SK-N-SH (cell line): ENCODE results near the gene APOC3. TPM values are rescaled to one million over a fixed set of nuclear protein-coding genes. Genes with fewer than 3 reads are reported as not detected.

Experiments used
- CTCF ChIA-PET: fragments of 300-600, 350-600 bp; formaldehyde crosslinking; extraction: SDS; loops from one replicate; lab custom pipeline; 2021; lab: Yijun Ruan, JAX
- POLR2A ChIA-PET: fragments of 350-600 bp; sonication (Branson Sonifier 250); formaldehyde crosslinking; extraction: SDS; loops from one replicate; lab custom pipeline; 2020; ENCODE audit warnings: antibody characterized with exemption, inconsistent platforms; lab: Yijun Ruan, JAX
- DNase-seq: peaks from one replicate; pipeline ENCODE4 v3.0.0; 2012
- H2AFZ ChIP-seq: fragments of 200-600 bp; sonication (generic); 2 replicates; pipeline ENCODE4 v1.8.1; 2016; ENCODE audit warnings: antibody characterized with exemption, mild to moderate bottlenecking, low read depth
- H3F3A ChIP-seq: fragments of 200-600 bp; sonication (generic); replicated peaks from 2 replicates; pipeline ENCODE3; 2016; ENCODE audit warnings: antibody characterized with exemption, mild to moderate bottlenecking; ENCODE audit not compliant: insufficient read depth
- H3K27ac ChIP-seq, 2 experiments: fragments of 200-500 bp in 1 of 2; fragments of 200-600 bp in 1 of 2; sonication (Bioruptor generic) in 1 of 2; sonication (generic), shearing (Covaris generic) in 1 of 2; 2 replicates each; pipeline versions ENCODE4 v1.5.1 to v1.6.1; 2014 to 2016; ENCODE audit warnings: low read depth in 2 of 2, inconsistent platforms in 1 of 2, low read length in 1 of 2, mild to moderate bottlenecking in 1 of 2, mixed read lengths in 1 of 2
- H3K27me3 ChIP-seq: fragments of 200-600 bp; sonication (generic), shearing (Covaris generic); 2 replicates; pipeline ENCODE4 v1.6.1; 2016; ENCODE audit warnings: mixed run types; ENCODE audit not compliant: insufficient read depth
- H3K36me3 ChIP-seq, 2 experiments: fragments of 200-500 bp in 1 of 2; fragments of 200-600 bp in 1 of 2; sonication (Bioruptor generic) in 1 of 2; sonication (generic) in 1 of 2; replicated peaks in 1 of 2; 2 replicates each; pipeline versions ENCODE3 to v1.5.1; 2014 to 2016; ENCODE audit warnings: low read length in 1 of 2, mild to moderate bottlenecking in 1 of 2; ENCODE audit not compliant: insufficient read depth in 2 of 2, control insufficient read depth in 1 of 2
- H3K4me1 ChIP-seq, 2 experiments: fragments of 200-500 bp in 1 of 2; fragments of 200-600 bp in 1 of 2; sonication (Bioruptor generic) in 1 of 2; sonication (generic), shearing (Covaris generic) in 1 of 2; 2 replicates each; pipeline versions ENCODE4 v1.5.1 to v1.6.1; 2014 to 2016; ENCODE audit warnings: low read depth in 1 of 2, low read length in 1 of 2, mixed run types in 1 of 2; ENCODE audit not compliant: insufficient read depth in 2 of 2, control insufficient read depth in 1 of 2
- H3K4me2 ChIP-seq: fragments of 200-600 bp; sonication (generic), shearing (Covaris generic); 2 replicates; pipeline ENCODE4 v1.6.1; 2017; ENCODE audit warnings: mixed run types
- H3K4me3 ChIP-seq, 2 experiments: fragments of 200-500 bp in 1 of 2; fragments of 200-600 bp in 1 of 2; sonication (Bioruptor generic) in 1 of 2; sonication (generic), shearing (Covaris generic) in 1 of 2; 2 replicates each; pipeline versions ENCODE4 v1.5.1 to v1.8.1; 2014 to 2016; ENCODE audit warnings: low read depth in 2 of 2, inconsistent platforms in 1 of 2, low read length in 1 of 2, mild to moderate bottlenecking in 1 of 2, mixed read lengths in 1 of 2, moderate library complexity in 1 of 2
- H3K79me2 ChIP-seq: fragments of 200-600 bp; sonication (generic); 2 replicates; pipeline ENCODE4 v1.8.1; 2017; ENCODE audit warnings: mild to moderate bottlenecking; ENCODE audit not compliant: insufficient read depth
- H3K9ac ChIP-seq: fragments of 200-600 bp; sonication (generic); 2 replicates; pipeline ENCODE4 v1.6.1; 2017; ENCODE audit warnings: mixed run types
- H3K9me2 ChIP-seq: fragments of 200-600 bp; sonication (generic); 2 replicates; pipeline ENCODE4 v1.6.1; 2017; ENCODE audit warnings: mixed run types
- H3K9me3 ChIP-seq: fragments of 200-600 bp; sonication (generic); 2 replicates; pipeline ENCODE4 v1.6.1; 2017; ENCODE audit warnings: mixed run types, mild to moderate bottlenecking, moderate library complexity
- H4K20me1 ChIP-seq: fragments of 200-600 bp; sonication (generic); 2 replicates; pipeline ENCODE4 v1.6.1; 2017; ENCODE audit warnings: mild to moderate bottlenecking, mixed run types; ENCODE audit not compliant: insufficient read depth
- CHD2 ChIP-seq: fragments of 150-350 bp; IDR thresholded peaks from 2 replicates; pipeline ENCODE4 v1.6.1; 2018; ENCODE audit warnings: low read length; ENCODE audit not compliant: partially characterized antibody
- CTCF ChIP-seq: fragments of 200-600 bp; sonication (generic); IDR thresholded peaks from 2 replicates; pipeline ENCODE4 v1.6.1; 2017; ENCODE audit warnings: antibody characterized with exemption, mild to moderate bottlenecking, moderate library complexity
- ELF1 ChIP-seq: IDR thresholded peaks from 2 replicates; pipeline ENCODE4 v1.4.0; 2012
- FOXJ3 ChIP-seq: sonication (generic); formaldehyde crosslinking; IDR thresholded peaks from 2 replicates; pipeline ENCODE4 v1.5.1; 2020; ENCODE audit warnings: mild to moderate bottlenecking, missing genetic modification reagents
- FOXM1 ChIP-seq: IDR thresholded peaks from 2 replicates; pipeline ENCODE4 v1.4.0; 2012; ENCODE audit warnings: low read depth, mild to moderate bottlenecking
- GABPA ChIP-seq: IDR thresholded peaks from 2 replicates; pipeline ENCODE4 v1.4.0; 2012; ENCODE audit warnings: low read depth, mild to moderate bottlenecking
- GATA2 ChIP-seq: sonication (generic); formaldehyde crosslinking; IDR thresholded peaks from 2 replicates; pipeline ENCODE4 v1.5.0; 2020; ENCODE audit warnings: mild to moderate bottlenecking, missing genetic modification reagents
- IRF3 ChIP-seq: fragments of 150-350 bp; IDR thresholded peaks from 2 replicates; pipeline ENCODE4 v1.6.1; 2016; ENCODE audit warnings: mild to moderate bottlenecking, low read depth, low read length
- MXI1 ChIP-seq: IDR thresholded peaks from 2 replicates; pipeline ENCODE4 v1.6.1; 2012; ENCODE audit warnings: mild to moderate bottlenecking, low read depth, low read length, improper control_type of control experiment
- NRF1 ChIP-seq: IDR thresholded peaks from 2 replicates; pipeline ENCODE4 v1.6.1; 2012; ENCODE audit warnings: low read depth, mild to moderate bottlenecking, low read length
- PBX3 ChIP-seq: IDR thresholded peaks from 2 replicates; pipeline ENCODE4; 2012
- POLR2AphosphoS5 ChIP-seq: IDR thresholded peaks from 2 replicates; pipeline ENCODE4 v1.6.1; 2012; ENCODE audit warnings: low read depth, low read length
- RXRA ChIP-seq: IDR thresholded peaks from 2 replicates; pipeline ENCODE4 v1.4.0; 2012; ENCODE audit warnings: low read depth, mild to moderate bottlenecking, borderline replicate concordance
- TAF1 ChIP-seq: IDR thresholded peaks from 2 replicates; pipeline ENCODE4 v1.6.1; 2012; ENCODE audit warnings: low read depth, mild to moderate bottlenecking, low read length, moderate library complexity, borderline replicate concordance
- TCF12 ChIP-seq: IDR thresholded peaks from 2 replicates; pipeline ENCODE4 v1.4.0; 2012
- TEAD4 ChIP-seq: IDR thresholded peaks from 2 replicates; pipeline ENCODE4 v1.4.0; 2012; ENCODE audit warnings: mild to moderate bottlenecking, borderline replicate concordance; ENCODE audit not compliant: insufficient read depth
- YY1 ChIP-seq: IDR thresholded peaks from 2 replicates; pipeline ENCODE4 v1.4.0; 2012; ENCODE audit warnings: low read depth, mild to moderate bottlenecking
- WGBS: methylation state at CpG from one replicate; pipeline ENCODE4 v1.1.6; 2017; ENCODE audit warnings: low lambda C conversion rate; 5-methylcytosine and 5-hydroxymethylcytosine counted together
- polyA plus RNA-seq, 3 experiments: library from polyadenylated mRNA; depleted of rRNA; stranded (reverse); fragments of >200 nt; gene quantifications; 2 replicates each; pipeline ENCODE4 v1.2.3, GENCODE V29; 2012

The APOC3 gene
- polyA plus RNA-seq, 1 of the 3 experiments (the other 2 are of a cell fraction): not detected

- peaks cover 23% of the 10 kb centered on the region for H3F3A ChIP-seq
- no peaks in the 10 kb centered on the region for H3K9me3 ChIP-seq
- POLR2A ChIA-PET: interaction anchor here (0.6 kb wide), 1 partner anchor 229 kb away, joined by 3 read pairs; no protein-coding TSS in a partner anchor
Observed at GRCh38 chr11:116849060-116849459, 19.4 kb downstream of the APOC3 start.

More at GRCh38 chr11:116849060-116849459, 19.4 kb downstream of the APOC3 start:
- Histone ChIP-seq H2AFZ (no peak overlapping the region), H3K4me2 (no peak overlapping the region), H4K20me1 (no peaks in the 10 kb centered on the region)
- 98% methylated on average over 7 of the region's 12 CpGs for WGBS
- TF ChIP-seq FOXJ3 (no peak), TAF1 (no peak), GABPA (no peak), ELF1 (no peak), GATA2 (CRISPR knock-in tag) (no peak), CHD2 (no peak), RXRA (no peak), TCF12 (no peak), FOXM1 (no peak), MXI1 (no peak), TEAD4 (no peak), PBX3 (no peak), CTCF (no peak), IRF3 (no peak), NRF1 (no peak), YY1 (no peak), POLR2AphosphoS5 (no peak)
- TF ChIP-seq, all 33 proteins: peak for 0
- Histone ChIP-seq H3K36me3 (peaks cover 8 to 41% of the 10 kb centered on the region in 2 experiments), H3K9me2 (no peaks in the 10 kb centered on the region), H3K4me3 (no peak overlapping the region), H3K27me3 (no peaks in the 10 kb centered on the region), H3K9ac (no peak overlapping the region), H3K79me2 (no peaks in the 10 kb centered on the region), H3K27ac (no peak overlapping the region), H3K4me1 (peaks cover 0 to 28% of the 10 kb centered on the region in 2 experiments; a peak in 3 of 4 replicates)
- CTCF ChIA-PET: interaction anchor here (1.2 to 1.5 kb wide), 3 partner anchors 9 to 256 kb away, joined by 3 to 5 read pairs (median 4); no protein-coding TSS in a partner anchor
- no peak for DNase-seq
